HG02981 (cell line): ENCODE measurements around the gene ADGRV1.

Experiments
- ATAC-seq: cut with Tn5 transposase; IDR thresholded peaks from one replicate; pipeline ENCODE4 v1.9.1; 2021; ENCODE audit warnings: mild to moderate bottlenecking, moderate library complexity; ENCODE audit not compliant: unreplicated experiment

The ADGRV1 gene

GRCh38 chr5:91177639-91178038, 619.0 kb downstream of the ADGRV1 start:
- ATAC-seq: no peak

- ATAC-seq: no peak
These were observed 619.9 kb downstream of the ADGRV1 start for GRCh38 chr5:91178461-91178860.

- no peak for ATAC-seq
These were observed 620.4 kb downstream of the ADGRV1 start for GRCh38 chr5:91179018-91179417.

GRCh38 chr5:91180506-91180905, 621.9 kb downstream of the ADGRV1 start:
- ATAC-seq: no peak

- no peak for ATAC-seq
These were observed 624.2 kb downstream of the ADGRV1 start for GRCh38 chr5:91182763-91183162.

- no peak for ATAC-seq
These were observed 625.1 kb downstream of the ADGRV1 start for GRCh38 chr5:91183743-91184142.

- no peak for ATAC-seq
These were observed 627.5 kb downstream of the ADGRV1 start for GRCh38 chr5:91186101-91186500.

- no peak for ATAC-seq
These were observed 628.4 kb downstream of the ADGRV1 start for GRCh38 chr5:91187032-91187431.

GRCh38 chr5:91188755-91189154, 630.2 kb downstream of the ADGRV1 start:
- ATAC-seq: no peak

GRCh38 chr5:91189480-91190313, 631.1 kb downstream of the ADGRV1 start:
- no peak for ATAC-seq

- ATAC-seq: no peak
These were observed 631.7 kb downstream of the ADGRV1 start for GRCh38 chr5:91190314-91190690.

- ATAC-seq: no peak
These were observed 636.3 kb downstream of the ADGRV1 start for GRCh38 chr5:91194824-91195381.

GRCh38 chr5:91200692-91201091, 642.1 kb downstream of the ADGRV1 start:
- ATAC-seq: no peak

- no peak for ATAC-seq
These were observed 647.5 kb downstream of the ADGRV1 start for GRCh38 chr5:91206103-91206502.

GRCh38 chr5:91206734-91207133, 648.1 kb downstream of the ADGRV1 start:
- ATAC-seq: no peak

GRCh38 chr5:91207248-91207647, 648.7 kb downstream of the ADGRV1 start:
- no peak for ATAC-seq

- ATAC-seq: no peak
These were observed 653.6 kb downstream of the ADGRV1 start for GRCh38 chr5:91211997-91212713.

GRCh38 chr5:91212714-91213092, 654.1 kb downstream of the ADGRV1 start:
- no peak for ATAC-seq
